Measurements from ENCODE around the gene TMEM116. TPM values are rescaled to one million over a fixed set of nuclear protein-coding genes. Genes with fewer than 3 reads are reported as not detected.

The TMEM116 gene
- total RNA-seq, 2 donors from 2014 or later = 4.6 to 8.0 TPM

GRCh38 chr12:111978545-111978944, 34.4 kb downstream of the TMEM116 start:
- intact Hi-C loops (cut with DNase I) = no loop called here
- DNase-seq = no peak

GRCh38 chr12:111976860-111977259, 36.1 kb downstream of the TMEM116 start:
- ATAC-seq = no peak

More at GRCh38 chr12:111978545-111978944, 34.4 kb downstream of the TMEM116 start:
- H3K4me3 ChIP-seq = no peak overlapping the region
- H3K27me3 ChIP-seq = no peaks in the 10 kb centered on the region
- H3K27ac ChIP-seq = no peak overlapping the region
- no peak for TF ChIP-seq CTCF (IDR thresholded peaks at IDR 0.05)
- TF ChIP-seq POLR2A (IDR thresholded peaks at IDR 0.05) = no peak
- no peaks in the 10 kb centered on the region for H3K9me3 ChIP-seq
- no peaks in the 10 kb centered on the region for H3K36me3 ChIP-seq (replicated peaks in 1 of 2; ENCODE audit: insufficient read depth in 1 of 2, low read depth in 2 of 2)
- H3K4me1 ChIP-seq = no peaks in the 10 kb centered on the region
- no peak for ATAC-seq

GRCh38 chr12:111976291-111976690, 36.7 kb downstream of the TMEM116 start:
- H3K4me3 ChIP-seq = no peak overlapping the region
- H3K4me1 ChIP-seq = no peaks in the 10 kb centered on the region
- ATAC-seq (no peak), DNase-seq (no peak)
- no peaks in the 10 kb centered on the region for H3K9me3 ChIP-seq
- intact Hi-C loops (cut with DNase I) = no loop called here
- no peak overlapping the region for H3K27ac ChIP-seq
- H3K27me3 ChIP-seq = no peaks in the 10 kb centered on the region
- TF ChIP-seq POLR2A (IDR thresholded peaks at IDR 0.05) = no peak
- TF ChIP-seq CTCF (IDR thresholded peaks at IDR 0.05) = no peak
- 92% methylated on average over 6 of the region's 6 CpGs for WGBS, 2 donors
- no peaks in the 10 kb centered on the region for H3K36me3 ChIP-seq (replicated peaks in 1 of 2; ENCODE audit: insufficient read depth in 1 of 2, low read depth in 2 of 2)

More at GRCh38 chr12:111976860-111977259, 36.1 kb downstream of the TMEM116 start:
- Histone ChIP-seq H3K27ac (no peak overlapping the region), H3K4me1 (no peaks in the 10 kb centered on the region), H3K9me3 (no peaks in the 10 kb centered on the region), H3K4me3 (no peak overlapping the region), H3K36me3 (replicated peaks in 1 of 2; ENCODE audit: insufficient read depth in 1 of 2, low read depth in 2 of 2) (no peaks in the 10 kb centered on the region), H3K27me3 (no peaks in the 10 kb centered on the region)
- intact Hi-C loops (cut with DNase I) = no loop called here
- DNase-seq = no peak
- TF ChIP-seq CTCF (IDR thresholded peaks at IDR 0.05) (no peak), POLR2A (IDR thresholded peaks at IDR 0.05) (no peak)

- no peak for TF ChIP-seq CTCF (IDR thresholded peaks at IDR 0.05)
- no peak overlapping the region for H3K27ac ChIP-seq
- H3K4me1 ChIP-seq = no peaks in the 10 kb centered on the region
- no peak overlapping the region for H3K4me3 ChIP-seq
- H3K9me3 ChIP-seq = peaks cover 0 to 6% (median 0%) of the 10 kb centered on the region in 3 donors
- H3K27me3 ChIP-seq = no peaks in the 10 kb centered on the region
- intact Hi-C loops (cut with DNase I) = no loop called here
- no peak for DNase-seq
- no peak for ATAC-seq
- 84 to 90% methylated on average over 5 of the region's 5 CpGs for WGBS, 2 donors
- H3K36me3 ChIP-seq (replicated peaks in 1 of 2; ENCODE audit: insufficient read depth in 1 of 2, low read depth in 2 of 2) = no peaks in the 10 kb centered on the region
Measured at GRCh38 chr12:111975161-111975931, 37.6 kb downstream of the TMEM116 start.

- H3K4me1 ChIP-seq = no peaks in the 10 kb centered on the region
- DNase-seq = no peak
- TF ChIP-seq CTCF (IDR thresholded peaks at IDR 0.05) (no peak), POLR2A (IDR thresholded peaks at IDR 0.05) (no peak)
- intact Hi-C loops (cut with DNase I) = no loop called here
- H3K27ac ChIP-seq = no peak overlapping the region
- peaks cover 0 to 10% (median 0%) of the 10 kb centered on the region in 3 donors for H3K9me3 ChIP-seq
- H3K27me3 ChIP-seq = no peaks in the 10 kb centered on the region
- H3K36me3 ChIP-seq (replicated peaks in 1 of 2; ENCODE audit: insufficient read depth in 1 of 2, low read depth in 2 of 2) = no peaks in the 10 kb centered on the region
- H3K4me3 ChIP-seq = no peak overlapping the region
- no peak for ATAC-seq
Measured at GRCh38 chr12:111971800-111972199, 41.2 kb downstream of the TMEM116 start.
